Measurements from ENCODE around the gene PPP1R3D. TPM values are rescaled to one million over a fixed set of nuclear protein-coding genes. Genes with fewer than 3 reads are reported as not detected.

PPP1R3D gene
- total RNA-seq (2013; cell fraction: nucleolus; rRNA removed) = 6.3 and 6.8 TPM in 2 replicates
- 4.4 TPM in 2 replicates for total RNA-seq (2014; rRNA removed)
- total RNA-seq (2014; rRNA removed; fragmentation: Illumina TruSeq; extraction: Trizol) = 3.3 and 3.6 TPM in 2 replicates
- total RNA-seq (2021) = 4.8 and 5.1 TPM in 2 replicates
- 0.91 TPM for polyA plus RNA-seq (2011; ENCODE audit: low read depth)
- 2.0 and 2.8 TPM in 2 replicates for polyA plus RNA-seq (2011; rRNA removed)
- polyA plus RNA-seq (2011; cell fraction: cytosol; rRNA removed) = 1.3 and 1.7 TPM in 2 replicates
- 3.2 and 3.5 TPM in 2 replicates for polyA plus RNA-seq (2011; cell fraction: nucleus; rRNA removed)
- 1.2 and 3.1 TPM in 2 replicates for polyA plus RNA-seq (2012)
- polyA plus RNA-seq (2014; fragmentation: Illumina TruSeq; extraction: Trizol) = 3.1 and 4.1 TPM in 2 replicates
- 1 to 10 TPM in 1 of 2 experiments, under 1 TPM in 1; 0.74 to 1.3 TPM for polyA plus RNA-seq (2014; fragmentation: Nextera tagmentation; extraction: Ambion mirVana)
- 2.7 and 3.0 TPM in 2 replicates for polyA plus RNA-seq (2014; rRNA removed)
- 1 to 10 TPM in 1 of 2 experiments, under 1 TPM in 1; 0.39 to 2.8 TPM for polyA plus RNA-seq (2016; fragmentation: Nextera tagmentation; extraction: Ambion mirVana)
- 2.4 and 4.0 TPM in 2 replicates for polyA minus RNA-seq (2011; rRNA and poly(A)+ RNA removed)
- 1.6 and 2.5 TPM in 2 replicates for polyA minus RNA-seq (2011; cell fraction: cytosol; rRNA and poly(A)+ RNA removed)
- polyA minus RNA-seq (2011; cell fraction: nucleus; rRNA and poly(A)+ RNA removed) = 7.9 and 10.0 TPM in 2 replicates
- percentile 70 among the genes with signal in this experiment for Bru-seq, nascent RNA
- BruChase-seq, experiment 1, labeled RNA remaining after a 6-hour chase = percentile 48 among the genes with signal in this experiment
- percentile 64 among the genes with signal in this experiment for BruChase-seq, experiment 2, labeled RNA remaining after a 2-hour chase
- long read RNA-seq, experiment 1 = 0 reads
- long read RNA-seq, experiment 2, partial matches to known transcripts = 0 of 2 reads
- long read RNA-seq, experiment 2, other reads (novel, unspliced or antisense) = 0 of 2 reads

- ChIA-PET POLR2A (interaction anchor here (0.7 to 1.5 kb wide), 3 partner anchors 9 to 1599 kb away, joined by 3 to 8 read pairs (median 3); no protein-coding TSS in a partner anchor), RAD21 (ENCODE audit: unreplicated experiment) (interaction anchor here (0.9 to 1.3 kb wide), 8 partner anchors 9 to 266 kb away, joined by 3 to 4 read pairs (median 3); no protein-coding TSS in a partner anchor)
- peaks cover 10% of the 10 kb centered on the region for H3K4me1 ChIP-seq (ENCODE audit: control insufficient read depth, insufficient read depth, low read length)
- TF ChIP-seq MTA3 (IDR thresholded peaks at IDR 0.05; ENCODE audit: borderline replicate concordance, low read length) = no peak
- peak; percentile 86 for TF ChIP-seq USF1 (IDR thresholded peaks at IDR 0.05; ENCODE audit: borderline replicate concordance, extremely low read length, insufficient read depth, low read depth, low read length)
- TF ChIP-seq POU2F2 (IDR thresholded peaks at IDR 0.05; ENCODE audit: borderline replicate concordance, low read depth, low read length) = no peak; the same call in 1 of the 3 replicates
- TF ChIP-seq SIX5 (IDR thresholded peaks at IDR 0.05; ENCODE audit: low read depth, low read length, severe bottlenecking) = no peak
- TF ChIP-seq STAT1 (conservative IDR thresholded peaks at IDR 0.05) = no peak
- TF ChIP-seq SMC3 (IDR thresholded peaks at IDR 0.05; ENCODE audit: borderline replicate concordance, low read length) = no peak
- TF ChIP-seq NR2C2 (IDR thresholded peaks at IDR 0.05; ENCODE audit: borderline replicate concordance, control insufficient read depth, insufficient read length, low read depth) = no peak
- TF ChIP-seq EGR1 (IDR thresholded peaks at IDR 0.05; ENCODE audit: borderline replicate concordance in 1 of 2, low read depth in 2 of 2, low read length in 2 of 2) = peak in 1 of 2 experiments; percentile 52; a peak in 1 of 3 replicates
- TF ChIP-seq MAX (IDR thresholded peaks at IDR 0.05; ENCODE audit: low read depth, low read length) = peak; percentile 51; the same call in 1 of the 2 replicates
- TF ChIP-seq REST (IDR thresholded peaks at IDR 0.05; ENCODE audit: low read depth, low read length) = no peak
- TF ChIP-seq SMAD5 (IDR thresholded peaks at IDR 0.05; ENCODE audit: low read depth) = no peak; the same call in 1 of the 2 replicates
- TF ChIP-seq NBN (IDR thresholded peaks at IDR 0.05) = peak; percentile 83
- no peak; the same call in 1 of the 2 replicates for TF ChIP-seq NR2F1 (conservative IDR thresholded peaks at IDR 0.05)
- no peak; the same call in 1 of the 2 replicates for TF ChIP-seq HDAC2 (IDR thresholded peaks at IDR 0.05)
Measured at GRCh38 chr20:59940129-59940955, at the start of gene PPP1R3D, which contains the start of gene FAM217B. Gene PPP1R3D (minus strand): TSS chr20:59940305. CDS start chr20:59939931, 374 bp downstream. Gene FAM217B (plus strand): TSS chr20:59940389. CDS start chr20:59943944, 3,555 bp downstream.

More at GRCh38 chr20:59940129-59940955, at the start of gene PPP1R3D, which contains the start of gene FAM217B:
- no peaks in the 10 kb centered on the region for H3K9me3 ChIP-seq (replicated peaks; ENCODE audit: control insufficient read depth, insufficient read depth, low read length)
- intact Hi-C loops (cut with micrococcal nuclease; ENCODE audit: unreplicated experiment) = loop anchor here (10.0 kb wide), 1 partner anchor 114 kb away; no protein-coding TSS in a partner anchor
- peak within 1 kb of the TSS; percentile 98 for H2AFZ ChIP-seq (ENCODE audit: control insufficient read depth, low read depth, low read length)
- peaks cover 14% of the 10 kb centered on the region for H3K79me2 ChIP-seq (ENCODE audit: control insufficient read depth, insufficient read depth, low read length)
- peak within 1 kb of the TSS; percentile 74 for H3K9ac ChIP-seq (ENCODE audit: control insufficient read depth, insufficient read depth, low read length)
- H3K4me2 ChIP-seq (ENCODE audit: control insufficient read depth, insufficient read depth) = peak within 1 kb of the TSS; percentile 97
- FAIRE-seq = peak; percentile 93
- in situ Hi-C loops (cut with MboI) = no loop called here
- 1% methylated on average over 46 of the region's 57 CpGs for WGBS (ENCODE audit: insufficient coverage, insufficient replicate concordance, low lambda C conversion rate, missing lambda C conversion rate)
- H3K27ac ChIP-seq (ENCODE audit: control insufficient read depth, insufficient read depth) = peak within 1 kb of the TSS; percentile 93
- ChIA-PET CTCF (interaction anchor here (0.8 to 9.5 kb wide), 7 partner anchors 9 to 270 kb away, joined by 3 to 173 read pairs (median 4); no protein-coding TSS in a partner anchor), SMC1A (ENCODE audit: uncharacterized antibody, unreplicated experiment) (interaction anchor here (1.3 to 2.5 kb wide), 4 partner anchors 9 to 188 kb away, joined by 4 to 8 read pairs (median 6); no protein-coding TSS in a partner anchor)
- H3K27me3 ChIP-seq (replicated peaks in 1 of 2; ENCODE audit: control insufficient read depth in 2 of 2, insufficient read depth in 2 of 2, low read length in 1 of 2) = no peaks in the 10 kb centered on the region
- DNase-seq (ENCODE audit: low read depth, low spot score) = peak; percentile 73
- peaks cover 0 to 1% of the 10 kb centered on the region in 2 experiments; a peak in 1 of 4 replicates for H3K36me3 ChIP-seq (ENCODE audit: control insufficient read depth in 2 of 2, insufficient read depth in 2 of 2, low read length in 1 of 2)
- H3K4me3 ChIP-seq = peak within 1 kb of the TSS; percentile 99
- no peaks in the 10 kb centered on the region for H4K20me1 ChIP-seq (ENCODE audit: control insufficient read depth, insufficient read depth)
- peak; percentile 96 for ATAC-seq
- BruUV-seq (replicated peaks) = no TSS peak

Measured in GM12878 (cell line).